Stimulated activated CD8-positive, alpha-beta memory T cell treated with anti-CD3 and anti-CD28 coated beads, Interleukin-4, amount 100 ng/mL, for 48 hours (primary cell): ENCODE measurements around the gene TRANK1.
A peak's percentile ranks its signal among the peaks of the same experiment; 100 is the strongest.
"Not testable (repeated sequence)": the region's sequence is repeated elsewhere in the genome, so short reads cannot be mapped to it uniquely, and the experiment has no call there.

Experiments
- DNase-seq: peaks from one replicate; pipeline ENCODE4 v3.0.0-alpha.2; 2020

TRANK1 gene

GRCh38 chr3:36911990-36912804 lies 32.7 kb downstream of the TRANK1 start:
- DNase-seq: peak; percentile 40

- DNase-seq: no peak
These were observed 35.2 kb downstream of the TRANK1 start for GRCh38 chr3:36909666-36910065.

- no peak for DNase-seq
These were observed 35.7 kb downstream of the TRANK1 start for GRCh38 chr3:36909181-36909580.

- DNase-seq: no peak
These were observed 36.1 kb downstream of the TRANK1 start for GRCh38 chr3:36908647-36909180.

DNA sequence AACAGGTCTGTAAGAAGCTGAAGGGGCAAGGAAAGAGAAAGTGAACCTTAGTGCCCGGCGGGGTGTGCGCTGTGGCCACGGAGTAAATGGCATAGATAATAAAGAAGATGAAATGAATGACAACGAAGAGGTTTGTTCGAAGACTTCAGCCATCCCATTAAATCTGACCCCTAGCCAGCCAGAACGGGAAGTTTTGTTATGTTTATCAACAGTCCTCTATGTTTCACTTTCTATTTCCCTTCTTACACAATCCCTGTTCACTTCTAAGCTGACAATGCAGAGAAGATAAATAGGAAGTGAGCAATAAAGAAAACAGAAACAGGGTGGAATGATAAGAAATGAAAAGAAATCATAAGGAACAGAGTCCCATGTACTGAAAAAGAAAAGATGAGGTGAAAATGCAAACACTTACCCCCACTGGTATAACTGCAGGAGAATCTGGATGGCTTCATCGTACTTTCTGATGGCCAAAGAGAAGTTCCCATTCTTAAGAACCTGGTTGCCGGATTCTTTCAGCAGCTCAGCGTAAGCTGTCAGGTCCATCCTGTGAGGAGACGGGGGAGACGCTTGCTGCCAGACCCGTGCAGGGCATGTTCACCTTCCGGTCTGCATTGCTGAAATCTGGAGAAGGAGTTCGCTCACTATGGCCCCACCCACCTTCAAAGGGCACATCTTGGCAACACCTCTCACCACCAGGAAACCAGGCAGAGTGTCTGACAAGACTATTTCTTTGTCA lies 36.8 kb downstream of the TRANK1 start:
- DNase-seq: peak; percentile 70

GRCh38 chr3:36906504-36907149 lies 38.2 kb downstream of the TRANK1 start:
- no peak for DNase-seq

DNA sequence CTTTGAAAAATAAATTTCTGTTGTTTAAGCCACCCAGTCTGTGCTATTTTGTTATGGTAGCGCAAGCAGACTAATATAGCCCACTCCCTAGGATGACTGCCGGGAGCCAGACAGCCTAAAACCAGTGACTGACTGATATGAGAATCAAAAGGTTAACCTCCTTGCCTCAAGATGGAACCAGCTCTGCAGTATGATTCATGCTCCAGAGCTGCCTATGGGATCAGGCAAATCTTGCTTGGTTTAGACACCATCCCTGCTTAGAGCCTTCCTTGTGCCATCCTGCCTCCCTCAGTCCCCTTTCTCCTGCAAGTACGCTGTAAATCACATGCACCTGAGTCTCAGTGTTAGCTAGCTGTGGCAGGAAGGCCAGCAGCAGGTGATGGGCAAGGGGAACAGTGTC lies 39.3 kb downstream of the TRANK1 start:
- no peak for DNase-seq

DNA sequence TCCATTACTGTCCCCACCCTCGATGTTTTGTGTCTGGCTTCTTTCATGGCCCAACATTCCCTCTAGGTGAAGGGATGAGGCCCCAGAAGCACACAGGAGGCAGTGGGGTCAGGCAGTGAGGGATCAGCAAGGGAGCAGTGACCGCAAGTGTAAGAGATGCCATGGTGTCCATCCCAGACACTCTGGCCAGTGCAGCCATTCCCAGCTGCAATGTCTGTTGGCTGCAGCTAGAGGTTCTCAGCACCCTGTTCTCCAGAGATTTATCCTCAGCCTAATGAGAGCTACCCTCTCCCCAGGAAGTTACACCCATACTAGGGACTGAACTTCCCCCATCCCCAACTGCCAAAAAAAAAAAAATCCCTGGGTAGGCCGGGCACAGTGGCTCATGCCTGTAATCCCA lies 40.2 kb downstream of the TRANK1 start:
- DNase-seq: no peak

- not testable (repeated sequence) for DNase-seq
These were observed 40.8 kb downstream of the TRANK1 start for GRCh38 chr3:36904065-36904464.

DNA sequence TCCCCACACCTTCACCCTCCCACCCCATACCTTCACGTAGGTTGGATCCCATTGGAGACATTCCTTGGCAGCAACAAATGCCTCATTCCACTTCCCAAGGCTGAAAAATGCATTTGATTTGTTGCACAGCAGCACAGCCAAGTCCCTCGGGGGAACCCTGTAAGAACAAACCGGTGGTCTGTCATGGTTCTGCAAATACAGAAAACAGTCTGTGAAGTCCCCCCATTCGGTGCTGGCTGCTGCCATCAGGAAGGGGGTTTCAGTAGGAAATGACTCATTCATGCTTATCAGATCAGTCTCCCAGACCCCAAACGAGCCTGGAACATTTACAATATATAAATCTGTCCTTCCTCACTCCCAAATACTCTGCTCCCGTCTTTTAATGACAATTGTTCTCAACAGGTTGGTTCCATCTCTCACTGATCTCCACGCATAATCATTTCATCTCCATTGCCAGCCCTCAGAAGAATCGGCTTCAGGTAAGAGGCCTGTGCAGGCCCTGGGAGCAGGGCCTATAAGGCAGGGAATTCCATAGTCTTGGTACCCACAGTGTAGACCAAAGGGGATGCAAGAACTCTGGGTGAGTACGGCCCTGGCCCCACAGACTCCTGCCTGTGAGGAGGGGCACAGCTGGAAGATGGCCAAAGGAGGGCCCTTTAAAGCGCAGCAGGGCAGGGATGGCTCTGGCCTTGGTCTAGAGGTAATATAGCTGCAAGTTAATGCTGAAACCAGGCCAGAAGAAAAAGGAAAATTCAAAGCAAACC lies 41.6 kb downstream of the TRANK1 start:
- DNase-seq: no peak

- no peak for DNase-seq
These were observed 43.3 kb downstream of the TRANK1 start for GRCh38 chr3:36901588-36901987.

- DNase-seq: no peak
These were observed 44.1 kb downstream of the TRANK1 start for GRCh38 chr3:36900474-36901443.

DNA sequence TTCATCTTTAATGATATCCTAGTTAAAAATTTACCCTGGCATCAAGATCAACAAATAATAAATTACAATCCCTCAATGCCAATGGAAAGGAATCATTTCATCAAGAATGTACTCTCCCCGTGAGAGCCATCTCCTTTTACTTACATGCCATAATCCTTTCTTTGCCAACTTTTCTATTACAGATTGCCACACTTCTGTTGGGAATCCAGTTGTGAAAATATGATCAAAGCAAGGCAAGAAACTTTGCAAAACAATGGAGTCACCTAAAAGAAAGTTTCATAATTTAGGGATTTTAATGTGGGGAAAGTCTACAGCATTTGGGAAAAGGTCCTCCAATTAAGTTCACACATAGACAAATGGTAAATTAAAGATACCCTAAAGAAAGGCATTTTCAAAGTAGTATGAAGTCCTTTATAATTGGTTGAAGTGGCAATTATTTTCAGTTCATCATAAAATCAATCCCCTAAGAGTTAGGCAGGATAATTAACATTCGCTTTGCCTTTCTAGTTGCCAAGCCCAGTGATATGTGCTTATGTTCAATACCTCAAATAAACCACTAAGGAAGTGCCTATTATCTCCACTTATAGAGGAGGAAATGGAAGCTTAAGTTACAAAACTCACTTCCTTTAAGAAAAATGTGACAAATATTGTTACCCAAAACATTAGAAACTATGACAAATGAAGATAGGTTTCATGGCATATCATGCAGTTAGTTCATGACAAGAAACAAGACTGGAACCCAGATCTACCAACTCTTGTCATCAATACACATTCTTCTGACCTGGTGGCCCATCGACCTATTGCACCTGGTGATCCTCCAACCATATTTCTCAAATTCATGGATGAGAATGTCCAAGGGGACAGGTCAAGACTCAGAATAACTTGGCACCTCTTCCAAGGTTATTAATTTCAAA lies 49.1 kb downstream of the TRANK1 start:
- DNase-seq: no peak

DNA sequence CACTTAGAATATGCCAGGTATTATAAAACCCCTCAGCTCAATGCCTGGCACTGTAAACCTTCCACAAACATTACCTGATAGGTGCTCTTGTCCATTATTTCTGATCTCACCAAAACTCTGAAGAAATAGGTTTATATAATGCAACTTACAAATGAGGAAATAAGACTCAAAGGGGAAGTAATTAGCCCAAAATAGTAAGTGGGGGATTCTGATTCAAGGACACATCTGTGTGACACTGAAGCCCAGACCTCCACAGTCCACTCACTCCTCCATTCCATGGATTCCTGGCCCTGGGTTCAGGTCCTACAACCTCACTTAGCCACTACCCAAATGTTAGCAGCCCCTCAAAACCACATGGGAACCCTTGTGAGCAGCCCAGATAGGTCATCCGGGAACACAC lies 49.9 kb downstream of the TRANK1 start:
- DNase-seq: no peak

GRCh38 chr3:36893826-36894225 lies 51.0 kb downstream of the TRANK1 start:
- no peak for DNase-seq

DNA sequence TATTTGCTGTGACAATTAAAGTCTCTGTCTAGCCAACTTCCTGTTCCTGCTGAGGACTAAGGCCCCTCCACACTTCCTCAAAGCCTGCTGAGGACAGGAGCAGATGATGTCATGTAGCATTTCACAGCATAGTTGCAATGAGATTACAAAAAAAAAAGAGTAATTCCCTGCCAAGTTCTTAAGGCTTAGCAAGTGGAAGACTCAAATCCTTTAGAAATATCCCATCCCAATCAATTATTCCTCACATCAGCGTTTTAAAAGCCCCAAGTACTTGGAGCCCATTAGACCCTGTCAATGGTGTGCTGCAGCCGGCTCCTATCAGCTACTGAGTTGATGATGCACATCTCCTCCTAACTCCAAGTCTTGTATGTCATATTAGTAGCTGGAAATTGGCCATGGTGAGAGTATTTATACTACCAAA lies 51.7 kb downstream of the TRANK1 start:
- DNase-seq: no peak

- DNase-seq: no peak
These were observed 52.3 kb downstream of the TRANK1 start for GRCh38 chr3:36892457-36893136.

DNA sequence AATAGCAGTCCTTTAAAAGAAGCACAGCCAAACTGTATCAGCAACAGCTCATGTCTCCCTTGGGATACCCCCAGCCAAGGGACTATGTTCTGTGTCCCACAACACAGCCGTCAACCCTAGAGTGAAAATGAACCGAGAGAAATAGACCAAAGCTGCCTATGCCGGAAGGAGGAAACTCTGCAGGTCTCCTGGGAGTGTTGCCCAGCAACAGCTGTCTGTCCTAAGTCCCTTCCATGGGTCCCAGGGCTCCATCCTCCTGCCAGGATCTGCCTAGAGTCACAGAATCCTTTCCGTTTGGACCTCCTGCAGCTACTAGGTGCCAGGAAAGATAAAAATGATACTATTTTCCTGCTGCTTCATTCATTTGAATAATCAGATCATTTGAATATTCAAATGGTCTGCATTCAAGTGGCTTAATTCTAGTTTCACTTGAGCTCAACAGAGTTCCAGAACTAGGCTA lies 53.1 kb downstream of the TRANK1 start:
- DNase-seq: no peak

DNA sequence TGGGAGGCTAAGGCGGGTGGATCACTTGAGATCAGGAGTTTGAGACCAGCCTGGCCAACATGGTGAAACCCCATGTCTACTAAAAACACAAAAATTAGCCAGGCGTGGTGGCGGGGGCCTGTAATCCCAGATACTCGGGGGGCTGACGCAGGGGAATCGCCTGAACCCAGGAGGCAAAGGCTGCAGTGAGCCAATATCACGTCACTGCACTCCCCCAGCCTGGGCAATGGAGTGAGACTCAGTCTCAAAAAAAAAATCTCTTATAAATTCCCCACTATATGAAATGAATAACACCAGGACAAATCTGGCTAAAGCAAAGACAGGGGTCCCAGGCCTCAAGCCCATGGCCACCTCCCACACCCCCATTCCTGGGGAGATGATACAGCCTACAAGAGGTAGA lies 53.8 kb downstream of the TRANK1 start:
- not testable (repeated sequence) for DNase-seq

- DNase-seq: no peak
These were observed 54.6 kb downstream of the TRANK1 start for GRCh38 chr3:36890261-36890660.
